HEK293 (cell line): ENCODE results near the gene GPATCH3.

ENCODE experiments used
- CTCF ChIA-PET: fragments of 350-600 bp; formaldehyde crosslinking; extraction: SDS; loops from one replicate; lab custom pipeline; 2021; ENCODE audit warnings: antibody characterized with exemption; lab: Yijun Ruan, JAX
- POLR2A ChIA-PET: fragments of 300-600 bp; formaldehyde crosslinking; extraction: SDS; loops from one replicate; lab custom pipeline; 2020; ENCODE audit warnings: antibody characterized with exemption, inconsistent platforms; lab: Yijun Ruan, JAX
- H3K27ac ChIP-seq: fragments of 200-500 bp; sonication (Bioruptor generic); 2 replicates; pipeline ENCODE4 v1.5.1; 2014; ENCODE audit warnings: low read depth, low read length, control low read depth, inconsistent platforms; ENCODE audit errors: extremely low read depth
- H3K36me3 ChIP-seq, 2 experiments: fragments of 200-500 bp in 1 of 2; sonication (Bioruptor generic) in 1 of 2; 1 replicate in 1 of 2; 2 replicates in 1 of 2; pipeline ENCODE4 v1.5.1; 2014 to 2017; ENCODE audit warnings: inconsistent platforms in 2 of 2, low read length in 2 of 2; ENCODE audit not compliant: control insufficient read depth in 2 of 2, insufficient read depth in 1 of 2
- H3K4me1 ChIP-seq: fragments of 200-500 bp; sonication (Bioruptor generic); 2 replicates; pipeline ENCODE4 v1.5.1; 2014; ENCODE audit warnings: mild to moderate bottlenecking, low read length, inconsistent platforms; ENCODE audit not compliant: control insufficient read depth, insufficient read depth
- H3K4me3 ChIP-seq: 2 replicates; pipeline ENCODE4 v1.5.1; 2011; ENCODE audit warnings: low read depth, mild to moderate bottlenecking, control low read depth, low read length, moderate library complexity
- H3K9me3 ChIP-seq: fragments of 200-500 bp; sonication (Bioruptor generic); 2 replicates; pipeline ENCODE4 v1.5.1; 2014; ENCODE audit warnings: low read depth, low read length, inconsistent platforms; ENCODE audit not compliant: control insufficient read depth, insufficient read depth
- GLI2 ChIP-seq: fragments of 450-650 bp; formaldehyde crosslinking; IDR thresholded peaks from 2 replicates; pipeline ENCODE4; 2017; ENCODE audit warnings: missing biosample characterization, missing genetic modification characterization, low read depth, borderline replicate concordance
- KLF9 ChIP-seq: fragments of 450-650 bp; formaldehyde crosslinking; IDR thresholded peaks from 2 replicates; pipeline ENCODE4 v1.5.1; 2016; ENCODE audit warnings: missing biosample characterization, missing genetic modification characterization, low read depth
- SCRT1 ChIP-seq: fragments of 450-650 bp; formaldehyde crosslinking; IDR thresholded peaks from 2 replicates; pipeline ENCODE4 v1.5.1; 2016; ENCODE audit warnings: missing biosample characterization, missing genetic modification characterization, borderline replicate concordance
- SCRT2 ChIP-seq: fragments of 450-650 bp; formaldehyde crosslinking; IDR thresholded peaks from 2 replicates; pipeline ENCODE4 v1.5.1; 2016; ENCODE audit warnings: missing biosample characterization, missing genetic modification characterization
- SETDB1 ChIP-seq: IDR thresholded peaks from one replicate; pipeline ENCODE4 v1.6.1; 2017; ENCODE audit warnings: mild to moderate bottlenecking, low read length, moderate library complexity, mixed read lengths; ENCODE audit not compliant: insufficient read length
- SP7 ChIP-seq: fragments of 450-650 bp; formaldehyde crosslinking; IDR thresholded peaks from 2 replicates; pipeline ENCODE4 v1.5.1; 2016; ENCODE audit warnings: missing biosample characterization, missing genetic modification characterization
- YY1 ChIP-seq: fragments of 450-650 bp; formaldehyde crosslinking; IDR thresholded peaks from 2 replicates; pipeline ENCODE4 v1.5.1; 2018; ENCODE audit warnings: missing biosample characterization, missing genetic modification characterization
- YY2 ChIP-seq: fragments of 450-650 bp; formaldehyde crosslinking; IDR thresholded peaks from 2 replicates; pipeline ENCODE4 v1.5.1; 2016; ENCODE audit warnings: missing biosample characterization, missing genetic modification characterization
- ZBTB1 ChIP-seq: fragments of 450-650 bp; formaldehyde crosslinking; IDR thresholded peaks from 2 replicates; pipeline ENCODE4 v1.5.1; 2016; ENCODE audit warnings: missing biosample characterization, missing genetic modification characterization
- ZBTB8A ChIP-seq: fragments of 450-650 bp; formaldehyde crosslinking; IDR thresholded peaks from 2 replicates; pipeline ENCODE4 v1.5.1; 2016; ENCODE audit warnings: missing biosample characterization, missing genetic modification characterization
- ZFHX2 ChIP-seq: fragments of 450-650 bp; formaldehyde crosslinking; conservative IDR thresholded peaks from 2 replicates; pipeline ENCODE4 v1.5.1; 2016; ENCODE audit warnings: missing biosample characterization, missing genetic modification characterization
- ZFP69B ChIP-seq: fragments of 450-650 bp; formaldehyde crosslinking; IDR thresholded peaks from 2 replicates; pipeline ENCODE4 v1.5.1; 2016; ENCODE audit warnings: missing biosample characterization, missing genetic modification characterization
- ZNF121 ChIP-seq: fragments of 450-650 bp; formaldehyde crosslinking; IDR thresholded peaks from 2 replicates; pipeline ENCODE4 v1.5.1; 2016; ENCODE audit warnings: missing biosample characterization, missing genetic modification characterization
- ZNF16 ChIP-seq: fragments of 450-650 bp; formaldehyde crosslinking; IDR thresholded peaks from 2 replicates; pipeline ENCODE4 v1.5.1; 2016; ENCODE audit warnings: low read depth, missing biosample characterization, missing genetic modification characterization
- ZNF239 ChIP-seq: fragments of 450-650 bp; formaldehyde crosslinking; IDR thresholded peaks from 2 replicates; pipeline ENCODE4 v1.5.1; 2016; ENCODE audit warnings: missing biosample characterization, missing genetic modification characterization
- ZNF341 ChIP-seq: fragments of 450-650 bp; formaldehyde crosslinking; IDR thresholded peaks from 2 replicates; pipeline ENCODE4; 2016; ENCODE audit warnings: low read depth, missing biosample characterization, missing genetic modification characterization
- ZNF416 ChIP-seq: fragments of 450-650 bp; formaldehyde crosslinking; IDR thresholded peaks from 2 replicates; pipeline ENCODE4 v1.5.1; 2016; ENCODE audit warnings: missing biosample characterization, missing genetic modification characterization
- ZNF521 ChIP-seq: fragments of 450-650 bp; formaldehyde crosslinking; IDR thresholded peaks from 2 replicates; pipeline ENCODE4 v1.5.1; 2017; ENCODE audit warnings: missing biosample characterization, mild to moderate bottlenecking, missing genetic modification characterization
- ZNF549 ChIP-seq: fragments of 450-650 bp; IDR thresholded peaks from 2 replicates; pipeline ENCODE4 v1.5.1; 2018; ENCODE audit warnings: missing biosample characterization, missing genetic modification characterization, mild to moderate bottlenecking, inconsistent platforms, moderate library complexity
- ZNF561 ChIP-seq: fragments of 450-650 bp; IDR thresholded peaks from 2 replicates; pipeline ENCODE4 v1.5.1; 2018; ENCODE audit warnings: missing biosample characterization, missing genetic modification characterization, borderline replicate concordance
- ZNF585B ChIP-seq: fragments of 450-650 bp; formaldehyde crosslinking; IDR thresholded peaks from 2 replicates; pipeline ENCODE4 v1.5.1; 2016; ENCODE audit warnings: missing biosample characterization, missing genetic modification characterization
- ZNF600 ChIP-seq: fragments of 450-650 bp; formaldehyde crosslinking; IDR thresholded peaks from 2 replicates; pipeline ENCODE4 v1.5.1; 2016; ENCODE audit warnings: missing biosample characterization, missing genetic modification characterization
- ZNF707 ChIP-seq: fragments of 450-650 bp; formaldehyde crosslinking; IDR thresholded peaks from 2 replicates; pipeline ENCODE4 v1.5.1; 2016; ENCODE audit warnings: missing biosample characterization, missing genetic modification characterization
- ZSCAN30 ChIP-seq: fragments of 450-650 bp; IDR thresholded peaks from 2 replicates; pipeline ENCODE4 v1.5.1; 2018; ENCODE audit warnings: missing biosample characterization, mild to moderate bottlenecking, missing genetic modification characterization, moderate library complexity
- ZXDB ChIP-seq: fragments of 450-650 bp; formaldehyde crosslinking; IDR thresholded peaks from 2 replicates; pipeline ENCODE4 v1.5.1; 2016; ENCODE audit warnings: missing biosample characterization, missing genetic modification characterization
- TF ChIP-seq, protein P1 (sequence below): fragments of 450-650 bp; formaldehyde crosslinking; IDR thresholded peaks from 2 replicates; pipeline ENCODE4 v1.5.1; 2016; ENCODE audit warnings: missing biosample characterization, missing genetic modification characterization
- TF ChIP-seq, protein P2 (sequence below): fragments of 450-650 bp; formaldehyde crosslinking; IDR thresholded peaks from 2 replicates; pipeline ENCODE4 v1.5.1; 2016; ENCODE audit warnings: missing biosample characterization, missing genetic modification characterization
- TF ChIP-seq, protein P3 (sequence below): fragments of 450-650 bp; formaldehyde crosslinking; IDR thresholded peaks from 2 replicates; pipeline ENCODE4 v1.5.1; 2016; ENCODE audit warnings: missing biosample characterization, missing genetic modification characterization
- TF ChIP-seq, protein P4 (sequence below): fragments of 450-650 bp; formaldehyde crosslinking; IDR thresholded peaks from 2 replicates; pipeline ENCODE4 v1.5.1; 2016; ENCODE audit warnings: missing biosample characterization, missing genetic modification characterization

The GPATCH3 gene

DNA sequence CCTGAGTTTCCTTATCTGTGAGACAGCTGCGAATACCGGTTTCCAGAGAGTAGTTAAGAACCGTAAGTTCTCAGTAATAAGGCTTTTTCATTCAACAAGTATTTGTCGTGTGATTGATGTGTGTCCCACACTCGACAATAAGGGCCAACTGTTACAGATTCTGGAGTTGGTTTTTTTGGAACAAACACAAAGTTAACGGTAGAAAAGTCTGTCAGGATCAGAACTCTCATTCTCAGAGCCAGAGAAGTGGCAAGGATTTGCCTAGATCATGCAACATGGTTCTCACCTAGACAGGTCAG is 22.1 kb upstream of the GPATCH3 start:
- H3K9me3 ChIP-seq: no peaks in the 10 kb centered on the region
- peaks cover 38 to 46% of the 10 kb centered on the region in 2 experiments; a peak in 2 of 3 replicates for H3K36me3 ChIP-seq
- ChIA-PET CTCF (no interaction called here), POLR2A (interaction anchor here (1.3 to 1.4 kb wide), 2 partner anchors 9 to 22 kb away, joined by 3 to 8 read pairs; partner anchors contain the start of gene GPATCH3)
- H3K4me1 ChIP-seq: peaks cover 7% of the 10 kb centered on the region
- H3K4me3 ChIP-seq: peak overlapping the region; percentile 97
- TF ChIP-seq, protein P1, sequence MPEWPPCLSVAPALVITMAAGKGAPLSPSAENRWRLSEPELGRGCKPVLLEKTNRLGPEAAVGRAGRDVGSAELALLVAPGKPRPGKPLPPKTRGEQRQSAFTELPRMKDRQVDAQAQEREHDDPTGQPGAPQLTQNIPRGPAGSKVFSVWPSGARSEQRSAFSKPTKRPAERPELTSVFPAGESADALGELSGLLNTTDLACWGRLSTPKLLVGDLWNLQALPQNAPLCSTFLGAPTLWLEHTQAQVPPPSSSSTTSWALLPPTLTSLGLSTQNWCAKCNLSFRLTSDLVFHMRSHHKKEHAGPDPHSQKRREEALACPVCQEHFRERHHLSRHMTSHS: no peak
- TF ChIP-seq GLI2 (tag by site-specific recombination): no peak
- TF ChIP-seq ZNF521 (tag by site-specific recombination): no peak
- peak; percentile 93 for TF ChIP-seq SCRT2 (tag by site-specific recombination)
- TF ChIP-seq, protein P2, sequence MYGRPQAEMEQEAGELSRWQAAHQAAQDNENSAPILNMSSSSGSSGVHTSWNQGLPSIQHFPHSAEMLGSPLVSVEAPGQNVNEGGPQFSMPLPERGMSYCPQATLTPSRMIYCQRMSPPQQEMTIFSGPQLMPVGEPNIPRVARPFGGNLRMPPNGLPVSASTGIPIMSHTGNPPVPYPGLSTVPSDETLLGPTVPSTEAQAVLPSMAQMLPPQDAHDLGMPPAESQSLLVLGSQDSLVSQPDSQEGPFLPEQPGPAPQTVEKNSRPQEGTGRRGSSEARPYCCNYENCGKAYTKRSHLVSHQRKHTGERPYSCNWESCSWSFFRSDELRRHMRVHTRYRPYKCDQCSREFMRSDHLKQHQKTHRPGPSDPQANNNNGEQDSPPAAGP: no peak
- TF ChIP-seq ZSCAN30 (tag by site-specific recombination): no peak
- TF ChIP-seq ZXDB: no peak
- TF ChIP-seq SCRT1 (tag by site-specific recombination): 0 out of 2 replicates have a peak, but pooled peaks have one; percentile 16
- no peak for TF ChIP-seq SETDB1
- TF ChIP-seq ZNF416 (tag by site-specific recombination): no peak
- no peak for TF ChIP-seq ZNF239
- TF ChIP-seq ZNF121: no peak
- peak overlapping the region; percentile 67; the same call in 1 of the 2 replicates for H3K27ac ChIP-seq

DNA sequence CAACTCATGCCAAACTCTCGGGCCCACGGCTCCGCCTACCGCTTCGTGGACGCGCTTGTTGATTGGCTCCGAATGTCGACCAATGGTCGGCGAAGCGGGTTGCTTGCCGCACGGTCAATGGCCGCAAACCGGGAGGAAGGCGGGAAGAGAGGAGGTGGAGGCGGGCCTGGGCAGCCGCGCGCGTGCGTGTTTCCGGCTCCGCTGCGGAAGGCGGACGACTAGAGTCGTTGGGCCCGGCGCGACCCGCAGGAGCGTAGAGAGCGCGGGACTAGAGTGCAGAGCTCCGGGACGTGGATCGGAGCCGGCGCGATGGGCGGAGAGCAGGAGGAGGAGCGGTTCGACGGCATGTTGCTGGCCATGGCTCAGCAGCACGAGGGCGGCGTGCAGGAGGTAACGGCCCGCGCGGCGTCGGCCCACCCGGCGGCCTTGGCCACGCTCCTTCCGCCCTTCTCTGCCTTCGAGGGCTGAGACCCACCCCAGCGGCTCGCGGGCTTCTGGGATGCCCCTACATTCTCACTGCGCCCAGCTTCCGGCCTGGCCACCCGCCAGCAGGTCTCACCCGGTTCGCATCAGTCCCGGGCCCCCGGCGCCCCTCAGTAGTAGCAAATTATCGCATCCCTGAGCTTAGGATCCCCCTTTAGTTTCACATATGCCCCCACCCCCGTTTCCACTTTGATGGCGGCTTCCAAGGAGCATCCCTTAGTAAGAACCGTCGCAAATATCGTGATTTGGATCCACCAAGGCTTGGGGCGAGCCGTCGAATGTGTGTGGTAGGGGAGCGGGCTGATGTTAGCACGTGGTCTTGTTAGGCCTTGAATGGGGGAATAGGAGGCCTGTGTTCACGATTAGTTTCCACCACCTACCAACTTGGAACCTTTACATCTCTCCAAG is 21.5 kb upstream of the GPATCH3 start, which contains the start of gene NUDC:
Gene NUDC (plus strand): TSS at position 204 of the 891 bp plus-strand sequence. CDS start 106 bp downstream, at position 310.
- ChIA-PET POLR2A (interaction anchor here (0.6 to 1.4 kb wide), 5 partner anchors 9 to 622 kb away, joined by 3 to 8 read pairs (median 3); partner anchors contain the start of genes GPATCH3 and GPN2), CTCF (no interaction called here)
- H3K36me3 ChIP-seq: peaks cover 32 to 40% of the 10 kb centered on the region in 2 experiments; a peak in 2 of 3 replicates
- no peaks in the 10 kb centered on the region for H3K9me3 ChIP-seq
- H3K4me1 ChIP-seq: peaks cover 7% of the 10 kb centered on the region
- H3K27ac ChIP-seq: peak within 1 kb of the TSS; percentile 67
- H3K4me3 ChIP-seq: peak within 1 kb of the TSS; percentile 97
- TF ChIP-seq SP7 (tag by site-specific recombination): peak; percentile 81
- TF ChIP-seq YY2: peak; percentile 63
- peak; percentile 63; the same call in 1 of the 2 replicates for TF ChIP-seq ZNF600 (tag by site-specific recombination)
- TF ChIP-seq ZNF707 (tag by site-specific recombination): no peak
- TF ChIP-seq KLF9 (tag by site-specific recombination): peak; percentile 47
- TF ChIP-seq ZFP69B (tag by site-specific recombination): peak; percentile 68; the same call in 1 of the 2 replicates
- peak; percentile 33; the same call in 1 of the 2 replicates for TF ChIP-seq ZNF341 (tag by site-specific recombination)
- TF ChIP-seq, protein P3, sequence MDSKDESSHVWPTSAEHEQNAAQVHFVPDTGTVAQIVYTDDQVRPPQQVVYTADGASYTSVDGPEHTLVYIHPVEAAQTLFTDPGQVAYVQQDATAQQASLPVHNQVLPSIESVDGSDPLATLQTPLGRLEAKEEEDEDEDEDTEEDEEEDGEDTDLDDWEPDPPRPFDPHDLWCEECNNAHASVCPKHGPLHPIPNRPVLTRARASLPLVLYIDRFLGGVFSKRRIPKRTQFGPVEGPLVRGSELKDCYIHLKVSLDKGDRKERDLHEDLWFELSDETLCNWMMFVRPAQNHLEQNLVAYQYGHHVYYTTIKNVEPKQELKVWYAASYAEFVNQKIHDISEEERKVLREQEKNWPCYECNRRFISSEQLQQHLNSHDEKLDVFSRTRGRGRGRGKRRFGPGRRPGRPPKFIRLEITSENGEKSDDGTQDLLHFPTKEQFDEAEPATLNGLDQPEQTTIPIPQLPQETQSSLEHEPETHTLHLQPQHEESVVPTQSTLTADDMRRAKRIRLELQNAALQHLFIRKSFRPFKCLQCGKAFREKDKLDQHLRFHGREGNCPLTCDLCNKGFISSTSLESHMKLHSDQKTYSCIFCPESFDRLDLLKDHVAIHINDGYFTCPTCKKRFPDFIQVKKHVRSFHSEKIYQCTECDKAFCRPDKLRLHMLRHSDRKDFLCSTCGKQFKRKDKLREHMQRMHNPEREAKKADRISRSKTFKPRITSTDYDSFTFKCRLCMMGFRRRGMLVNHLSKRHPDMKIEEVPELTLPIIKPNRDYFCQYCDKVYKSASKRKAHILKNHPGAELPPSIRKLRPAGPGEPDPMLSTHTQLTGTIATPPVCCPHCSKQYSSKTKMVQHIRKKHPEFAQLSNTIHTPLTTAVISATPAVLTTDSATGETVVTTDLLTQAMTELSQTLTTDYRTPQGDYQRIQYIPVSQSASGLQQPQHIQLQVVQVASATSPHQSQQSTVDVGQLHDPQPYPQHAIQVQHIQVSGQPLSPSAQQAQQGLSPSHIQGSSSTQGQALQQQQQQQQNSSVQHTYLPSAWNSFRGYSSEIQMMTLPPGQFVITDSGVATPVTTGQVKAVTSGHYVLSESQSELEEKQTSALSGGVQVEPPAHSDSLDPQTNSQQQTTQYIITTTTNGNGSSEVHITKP (tag by site-specific recombination): peak; percentile 48
- TF ChIP-seq ZNF549: no peak
- no peak for TF ChIP-seq ZNF585B (tag by site-specific recombination)
- peak; percentile 83 for TF ChIP-seq ZBTB8A (tag by site-specific recombination)
- 0 out of 2 replicates have a peak, but pooled peaks have one; percentile 25 for TF ChIP-seq ZBTB1 (tag by site-specific recombination)
- TF ChIP-seq ZNF561 (tag by site-specific recombination): peak; percentile 26; the same call in 1 of the 2 replicates
- TF ChIP-seq YY1 (tag by site-specific recombination): peak; percentile 37; the same call in 1 of the 2 replicates
- TF ChIP-seq ZNF16: no peak
- TF ChIP-seq SCRT2 (tag by site-specific recombination): no peak
- TF ChIP-seq, protein P4, sequence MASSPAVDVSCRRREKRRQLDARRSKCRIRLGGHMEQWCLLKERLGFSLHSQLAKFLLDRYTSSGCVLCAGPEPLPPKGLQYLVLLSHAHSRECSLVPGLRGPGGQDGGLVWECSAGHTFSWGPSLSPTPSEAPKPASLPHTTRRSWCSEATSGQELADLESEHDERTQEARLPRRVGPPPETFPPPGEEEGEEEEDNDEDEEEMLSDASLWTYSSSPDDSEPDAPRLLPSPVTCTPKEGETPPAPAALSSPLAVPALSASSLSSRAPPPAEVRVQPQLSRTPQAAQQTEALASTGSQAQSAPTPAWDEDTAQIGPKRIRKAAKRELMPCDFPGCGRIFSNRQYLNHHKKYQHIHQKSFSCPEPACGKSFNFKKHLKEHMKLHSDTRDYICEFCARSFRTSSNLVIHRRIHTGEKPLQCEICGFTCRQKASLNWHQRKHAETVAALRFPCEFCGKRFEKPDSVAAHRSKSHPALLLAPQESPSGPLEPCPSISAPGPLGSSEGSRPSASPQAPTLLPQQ (tag by site-specific recombination): peak; percentile 92
- TF ChIP-seq ZFHX2 (tag by site-specific recombination): peak; percentile 51
